Lung (tissue), 12 donors: ENCODE data around the gene ZNF584. TPM values are rescaled to one million over a fixed set of nuclear protein-coding genes. Genes with fewer than 3 reads are reported as not detected.

ENCODE experiments used
- ATAC-seq: fragments of 200-7000 bp; cut with Tn5 transposase; one replicate; pipeline ENCODE4 v1.9.1; 2020; ENCODE audit warnings: moderate number of reproducible peaks; ENCODE audit not compliant: insufficient read depth, low FRiP score
- DNase-seq, 3 donors: peaks; one replicate each; pipeline ENCODE4 v3.0.0-alpha.2; 2013 to 2017
- H3K27ac ChIP-seq, 2 donors: one replicate each; pipeline ENCODE4 v1.5.1; 2013; ENCODE audit warnings: mild to moderate bottlenecking in 2 of 2, moderate library complexity in 2 of 2, control low read depth in 1 of 2, inconsistent platforms in 1 of 2, low read depth in 1 of 2, low read length in 1 of 2
- H3K27me3 ChIP-seq, 3 donors: one replicate each; pipeline ENCODE4 v1.5.1; 2013; ENCODE audit warnings: low read length in 2 of 3; ENCODE audit not compliant: control insufficient read depth in 3 of 3, insufficient read depth in 3 of 3
- H3K36me3 ChIP-seq, 4 donors: one replicate each; pipeline ENCODE4 v1.5.1; 2013; ENCODE audit warnings: low read length in 4 of 4, mild to moderate bottlenecking in 1 of 4, moderate library complexity in 1 of 4; ENCODE audit not compliant: control insufficient read depth in 4 of 4, insufficient read depth in 4 of 4
- H3K4me1 ChIP-seq, 5 donors: one replicate each; pipeline ENCODE4 v1.5.1; 2013; ENCODE audit warnings: low read length in 5 of 5, mild to moderate bottlenecking in 2 of 5, moderate library complexity in 1 of 5; ENCODE audit not compliant: control insufficient read depth in 5 of 5, insufficient read depth in 5 of 5
- H3K4me3 ChIP-seq: one replicate; pipeline ENCODE4 v1.5.1; 2013; ENCODE audit warnings: mild to moderate bottlenecking, control low read depth, moderate library complexity
- H3K9ac ChIP-seq, 2 donors: one replicate each; pipeline ENCODE4 v1.5.1; 2013; ENCODE audit warnings: low read length in 2 of 2, control low read depth in 1 of 2; ENCODE audit not compliant: insufficient read depth in 1 of 2
- H3K9me3 ChIP-seq, 4 donors: one replicate each; pipeline ENCODE4 v1.5.1; 2013; ENCODE audit warnings: low read length in 3 of 4, mild to moderate bottlenecking in 1 of 4, moderate library complexity in 1 of 4; ENCODE audit not compliant: control insufficient read depth in 4 of 4, insufficient read depth in 3 of 4
- WGBS, 2 donors: extraction: QIAGEN DNeasy Blood & Tissue Kit; methylation state at CpG; one replicate each; pipeline ENCODE4 v1.1.7; 2013; 5-methylcytosine and 5-hydroxymethylcytosine counted together
- polyA plus RNA-seq, 2 donors: library from polyadenylated mRNA; stranded (reverse); fragments of 200-250 nt; gene quantifications; one replicate each; pipeline ENCODE4 v1.2.1, GENCODE V29; 2013
- total RNA-seq, 2 donors: library from RNA; depleted of rRNA in 1 of 2; stranded (reverse); fragments of >200 nt in 1 of 2; gene quantifications; one replicate each; pipeline ENCODE4 v1.2.1, GENCODE V29; 2014 to 2021
- TF ChIP-seq, protein P1 (sequence below): IDR thresholded peaks from 2 replicates; pipeline ENCODE4 v1.5.1; 2012; ENCODE audit warnings: mild to moderate bottlenecking; ENCODE audit errors: control extremely low read depth, extremely low read depth
- donor health status: control.
- donor health status: control.
- donor health status: Bipolar disorder and iron deficiency.
- donor health status: healthy.
- donor health status: DM: yes; HTN: yes; CAD: no.

ZNF584 gene
- total and polyA plus RNA-seq, 4 donors, result 6.0 to 16.9 (median 13.8) TPM

DNA sequence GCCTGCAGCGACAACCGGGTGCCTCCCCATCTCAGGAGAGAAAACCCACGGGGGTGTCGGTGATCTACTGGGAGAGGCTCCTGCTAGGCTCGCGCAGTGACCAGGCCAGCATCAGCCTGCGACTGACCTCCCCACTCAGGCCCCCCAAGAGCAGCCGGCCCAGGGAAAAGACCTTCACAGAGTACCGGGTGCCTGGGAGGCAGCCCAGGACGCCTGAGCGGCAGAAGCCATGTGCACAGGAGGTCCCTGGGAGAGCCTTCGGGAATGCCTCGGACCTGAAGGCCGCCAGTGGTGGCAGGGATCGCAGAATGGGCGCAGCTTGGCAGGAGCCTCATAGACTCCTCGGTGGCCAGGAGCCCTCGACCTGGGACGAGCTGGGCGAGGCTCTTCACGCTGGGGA is 46.9 kb downstream of the ZNF584 start:
- WGBS, 2 donors, result 96% methylated on average over 20 to 21 of the region's 21 CpGs
- Histone ChIP-seq H3K9ac (no peak overlapping the region), H3K4me1 (peaks cover 0 to 4% (median 0%) of the 10 kb centered on the region in 5 donors), H3K36me3 (peaks cover 3 to 16% (median 10%) of the 10 kb centered on the region in 4 donors), H3K27ac (no peak overlapping the region), H3K9me3 (no peaks in the 10 kb centered on the region), H3K4me3 (no peak overlapping the region), H3K27me3 (no peaks in the 10 kb centered on the region)
- no peak for ATAC-seq
- TF ChIP-seq, protein P1, sequence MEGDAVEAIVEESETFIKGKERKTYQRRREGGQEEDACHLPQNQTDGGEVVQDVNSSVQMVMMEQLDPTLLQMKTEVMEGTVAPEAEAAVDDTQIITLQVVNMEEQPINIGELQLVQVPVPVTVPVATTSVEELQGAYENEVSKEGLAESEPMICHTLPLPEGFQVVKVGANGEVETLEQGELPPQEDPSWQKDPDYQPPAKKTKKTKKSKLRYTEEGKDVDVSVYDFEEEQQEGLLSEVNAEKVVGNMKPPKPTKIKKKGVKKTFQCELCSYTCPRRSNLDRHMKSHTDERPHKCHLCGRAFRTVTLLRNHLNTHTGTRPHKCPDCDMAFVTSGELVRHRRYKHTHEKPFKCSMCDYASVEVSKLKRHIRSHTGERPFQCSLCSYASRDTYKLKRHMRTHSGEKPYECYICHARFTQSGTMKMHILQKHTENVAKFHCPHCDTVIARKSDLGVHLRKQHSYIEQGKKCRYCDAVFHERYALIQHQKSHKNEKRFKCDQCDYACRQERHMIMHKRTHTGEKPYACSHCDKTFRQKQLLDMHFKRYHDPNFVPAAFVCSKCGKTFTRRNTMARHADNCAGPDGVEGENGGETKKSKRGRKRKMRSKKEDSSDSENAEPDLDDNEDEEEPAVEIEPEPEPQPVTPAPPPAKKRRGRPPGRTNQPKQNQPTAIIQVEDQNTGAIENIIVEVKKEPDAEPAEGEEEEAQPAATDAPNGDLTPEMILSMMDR, result no peak
- no peak for DNase-seq

DNA sequence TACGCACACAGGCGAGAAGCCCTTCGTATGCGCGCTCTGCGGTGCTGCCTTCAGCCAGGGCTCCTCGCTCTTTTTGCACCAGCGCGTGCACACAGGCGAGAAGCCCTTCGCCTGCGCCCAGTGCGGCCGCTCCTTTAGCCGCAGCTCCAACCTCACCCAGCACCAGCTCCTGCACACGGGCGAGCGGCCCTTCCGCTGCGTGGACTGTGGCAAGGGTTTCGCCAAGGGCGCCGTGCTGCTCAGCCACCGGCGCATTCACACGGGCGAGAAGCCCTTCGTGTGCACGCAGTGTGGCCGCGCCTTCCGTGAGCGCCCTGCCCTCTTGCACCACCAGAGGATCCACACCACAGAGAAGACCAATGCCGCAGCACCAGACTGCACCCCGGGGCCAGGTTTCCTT is 47.7 kb downstream of the ZNF584 start:
- TF ChIP-seq, protein P1, result no peak
- H3K36me3 ChIP-seq, result peaks cover 3 to 16% (median 10%) of the 10 kb centered on the region in 4 donors
- H3K4me1 ChIP-seq, result peaks cover 0 to under 1% (median 0%) of the 10 kb centered on the region in 5 donors
- H3K27me3 ChIP-seq, result no peaks in the 10 kb centered on the region
- no peak overlapping the region for H3K4me3 ChIP-seq
- DNase-seq (no peak), ATAC-seq (no peak)
- no peaks in the 10 kb centered on the region for H3K9me3 ChIP-seq
- H3K9ac ChIP-seq, result no peak overlapping the region
- H3K27ac ChIP-seq, result no peak overlapping the region
- WGBS, 2 donors, result 97% methylated on average over 35 of the region's 35 CpGs

DNA sequence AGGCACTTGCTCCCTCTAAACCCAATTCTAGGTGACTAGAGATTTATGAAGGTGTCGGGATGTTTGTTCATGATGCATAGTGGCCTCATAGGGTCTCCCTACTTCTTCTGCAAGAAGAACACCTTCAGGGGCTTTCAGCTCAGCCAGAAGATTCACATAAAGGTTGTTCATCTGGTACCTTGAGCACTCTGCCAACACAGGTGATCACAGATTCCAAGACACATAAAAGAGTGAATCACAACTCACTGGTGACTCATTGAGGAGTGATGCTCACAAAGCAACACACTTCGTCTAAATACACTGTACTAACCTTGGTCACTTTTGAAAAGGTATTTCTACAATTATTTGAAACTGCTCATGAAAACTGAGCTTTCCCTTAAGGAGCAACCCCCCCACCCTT is 51.6 kb downstream of the ZNF584 start:
- WGBS, 2 donors, result 88 to 95% methylated on average over 2 of the region's 2 CpGs

More for the DNA sequence above, 51.6 kb downstream of the ZNF584 start:
- Histone ChIP-seq H3K27ac (no peak overlapping the region), H3K9me3 (no peaks in the 10 kb centered on the region), H3K4me1 (no peaks in the 10 kb centered on the region), H3K9ac (no peak overlapping the region), H3K27me3 (no peaks in the 10 kb centered on the region), H3K4me3 (no peak overlapping the region), H3K36me3 (peaks cover 3 to 13% (median 9%) of the 10 kb centered on the region in 4 donors)
- DNase-seq (no peak), ATAC-seq (no peak)
- TF ChIP-seq, protein P1, result no peak
